ENCODE measurements around the gene PRDM4. TPM values are rescaled to one million over a fixed set of nuclear protein-coding genes. Genes with fewer than 3 reads are reported as not detected.

PRDM4 gene
- total RNA-seq, 1 experiment from 2014 or later: 32.9 TPM

GRCh38 chr12:107765316-107765715, 4.4 kb upstream of the PRDM4 start:
- no peaks in the 10 kb centered on the region for H3K36me3 ChIP-seq (ENCODE audit: control insufficient read depth in 1 of 2, insufficient read depth in 2 of 2, low read length in 2 of 2)
- H4K20me1 ChIP-seq (ENCODE audit: insufficient read depth): no peaks in the 10 kb centered on the region
- no peaks in the 10 kb centered on the region for H3K27me3 ChIP-seq (ENCODE audit: insufficient read depth, low read length)
- ChIA-PET RAD21 (ENCODE audit: low non-redundant PET in 1 of 2, low total read pairs in 2 of 2, uncharacterized antibody in 2 of 2, unreplicated experiment in 2 of 2) (no interaction called here), POLR2A (no interaction called here), CTCF (no interaction called here)
- ATAC-seq (no peak), DNase-seq (ENCODE audit: low read depth, low spot score) (no peak)
- H3K27ac ChIP-seq (ENCODE audit: low read depth, low read length): no peak overlapping the region
- intact Hi-C loops (cut with micrococcal nuclease): no loop called here
- no peaks in the 10 kb centered on the region for H3K9me3 ChIP-seq (ENCODE audit: control insufficient read depth in 1 of 2, insufficient read depth in 1 of 2, low read depth in 1 of 2, low read length in 2 of 2)
- H3K79me2 ChIP-seq (ENCODE audit: insufficient read depth, low read length): peaks cover 3% of the 10 kb centered on the region
- no peak overlapping the region for H3K4me2 ChIP-seq (ENCODE audit: low read length)
- H3K4me1 ChIP-seq (ENCODE audit: control insufficient read depth in 1 of 2, insufficient read depth in 2 of 2, low read length in 2 of 2): peaks cover 3 to 6% of the 10 kb centered on the region in 2 experiments; a peak in 1 of 4 replicates
- no peak overlapping the region for H3K9ac ChIP-seq (ENCODE audit: low read length)
- no peak for TF ChIP-seq REST (IDR thresholded peaks at IDR 0.05; ENCODE audit: low read depth)
- TF ChIP-seq RAD21 (IDR thresholded peaks at IDR 0.05; ENCODE audit: low read depth): no peak
- no peak for TF ChIP-seq MAX (IDR thresholded peaks at IDR 0.05)
- no peak for TF ChIP-seq SRF (IDR thresholded peaks at IDR 0.05; ENCODE audit: low read depth)
- no peak for TF ChIP-seq EGR1 (IDR thresholded peaks at IDR 0.05; ENCODE audit: low read depth)
- no peak for TF ChIP-seq FOSL1 (IDR thresholded peaks at IDR 0.05; ENCODE audit: low read depth)
- no peak for TF ChIP-seq EZH2 (IDR thresholded peaks at IDR 0.05)
- TF ChIP-seq SP1 (IDR thresholded peaks at IDR 0.05; ENCODE audit: low read depth): no peak
- TF ChIP-seq JUND (IDR thresholded peaks at IDR 0.05): no peak
- TF ChIP-seq POLR2A (IDR thresholded peaks at IDR 0.05; ENCODE audit: borderline replicate concordance, extremely low read depth, insufficient read depth, insufficient read length): no peak
- TF ChIP-seq YY1 (IDR thresholded peaks at IDR 0.05; ENCODE audit: extremely low read depth, insufficient replicate concordance, low read depth, low read length): no peak
- TF ChIP-seq ELF1 (IDR thresholded peaks at IDR 0.05; ENCODE audit: borderline replicate concordance, low read depth): no peak
- no peak for TF ChIP-seq CBX3 (IDR thresholded peaks at IDR 0.05; ENCODE audit: low read depth)
- TF ChIP-seq ATF3 (IDR thresholded peaks at IDR 0.05): no peak
- no peak for TF ChIP-seq POLR2AphosphoS5 (IDR thresholded peaks at IDR 0.05; ENCODE audit: low read depth, low read length)
- H3K4me3 ChIP-seq (replicated peaks in 1 of 2; ENCODE audit: low read depth in 1 of 2, low read length in 2 of 2): no peak overlapping the region
- H3K9me2 ChIP-seq (ENCODE audit: insufficient read depth): no peaks in the 10 kb centered on the region
- H2AFZ ChIP-seq (ENCODE audit: low read depth, low read length, poor library complexity, severe bottlenecking): no peak overlapping the region
- BruUV-seq (replicated peaks): no TSS peak
